GM12891 (cell line): ENCODE measurements around the gene FAF1.

ENCODE experiments used
- POLR2A ChIP-seq: IDR thresholded peaks from 2 replicates; pipeline ENCODE4 v1.6.1; 2011; ENCODE audit warnings: low read depth, low read length, control low read depth
- POLR2AphosphoS5 ChIP-seq: IDR thresholded peaks from 2 replicates; pipeline ENCODE4 v1.6.1; 2011; ENCODE audit warnings: low read depth, low read length, control low read depth
- SPI1 ChIP-seq: IDR thresholded peaks from 2 replicates; pipeline ENCODE4 v1.6.1; 2011; ENCODE audit warnings: low read depth, low read length, control low read depth
- TAF1 ChIP-seq: IDR thresholded peaks from 2 replicates; pipeline ENCODE4 v1.6.1; 2011; ENCODE audit warnings: low read depth, low read length, control low read depth

DNA sequence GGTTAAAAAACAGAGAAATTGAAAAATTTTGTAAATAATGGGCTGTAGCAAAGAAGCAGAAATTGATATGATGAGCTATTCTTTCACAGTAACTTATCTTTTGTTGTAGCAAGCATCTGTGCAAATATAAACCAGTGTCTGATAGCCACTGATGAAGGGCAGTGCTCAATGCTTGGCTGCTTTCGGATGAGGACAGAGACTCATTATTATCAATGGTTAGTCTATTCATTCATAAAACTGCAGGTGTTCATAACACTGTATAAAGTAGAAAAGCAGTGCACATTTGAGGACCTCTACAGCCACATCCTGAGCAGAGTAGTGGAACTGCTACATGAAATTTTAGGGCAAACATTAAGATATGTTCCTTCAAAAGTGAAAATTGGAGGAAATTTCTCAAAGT lies 107.2 kb downstream of the FAF1 start:
- no peak for TF ChIP-seq POLR2AphosphoS5
- TF ChIP-seq POLR2A, result no peak
- no peak for TF ChIP-seq TAF1
- no peak for TF ChIP-seq SPI1
